Activated CD4-positive, alpha-beta T cell treated with anti-CD3 and anti-CD28 coated beads, Interleukin-2, amount 50 U/mL, for 1 hour (primary cell): ENCODE results near the gene FAM229B.
"Not testable (repeated sequence)": the region's sequence is repeated elsewhere in the genome, so short reads cannot be mapped to it uniquely, and the experiment has no call there.

ENCODE experiments used
- DNase-seq: peaks from one replicate; pipeline ENCODE4 v3.0.0-alpha.2; 2020

Gene FAM229B

GRCh38 chr6:112065426-112065986, 21.9 kb upstream of the FAM229B start:
- DNase-seq: no peak

GRCh38 chr6:112066606-112067005, 20.8 kb upstream of the FAM229B start:
- no peak for DNase-seq

- no peak for DNase-seq
These were observed 5.8 kb upstream of the FAM229B start for GRCh38 chr6:112081569-112081968.

GRCh38 chr6:112085286-112086065, 1.9 kb upstream of the FAM229B start:
- DNase-seq: no peak

- DNase-seq: no peak
These were observed 651 bp upstream of the FAM229B start for GRCh38 chr6:112086744-112087135.

GRCh38 chr6:112087916-112088315, 525 bp downstream of the FAM229B start:
- DNase-seq: no peak

GRCh38 chr6:112096901-112097300, 9.5 kb downstream of the FAM229B start:
- no peak for DNase-seq

- DNase-seq: no peak
These were observed 13.2 kb downstream of the FAM229B start for GRCh38 chr6:112100561-112100960.

GRCh38 chr6:112106026-112106425, 18.6 kb downstream of the FAM229B start:
- not testable (repeated sequence) for DNase-seq

GRCh38 chr6:112106562-112106961, 19.2 kb downstream of the FAM229B start:
- no peak for DNase-seq

- DNase-seq: no peak
These were observed 21.9 kb downstream of the FAM229B start for GRCh38 chr6:112109262-112109661.

- no peak for DNase-seq
These were observed 26.0 kb downstream of the FAM229B start for GRCh38 chr6:112113431-112113830.

- no peak for DNase-seq
These were observed 26.5 kb downstream of the FAM229B start for GRCh38 chr6:112113918-112114317.

GRCh38 chr6:112114577-112115223, 27.3 kb downstream of the FAM229B start:
- DNase-seq: no peak

GRCh38 chr6:112116221-112116620, 28.8 kb downstream of the FAM229B start:
- DNase-seq: no peak

GRCh38 chr6:112117554-112117953, 30.2 kb downstream of the FAM229B start:
- no peak for DNase-seq

GRCh38 chr6:112118034-112118433, 30.6 kb downstream of the FAM229B start:
- DNase-seq: no peak

- no peak for DNase-seq
These were observed 35.4 kb downstream of the FAM229B start for GRCh38 chr6:112122756-112123155.

- no peak for DNase-seq
These were observed 36.6 kb downstream of the FAM229B start for GRCh38 chr6:112123982-112124381.

GRCh38 chr6:112128208-112128607, 40.8 kb downstream of the FAM229B start:
- no peak for DNase-seq

GRCh38 chr6:112130878-112131277, 43.5 kb downstream of the FAM229B start:
- no peak for DNase-seq

GRCh38 chr6:112139052-112139451, 51.7 kb downstream of the FAM229B start:
- no peak for DNase-seq

GRCh38 chr6:112141707-112142106, 54.3 kb downstream of the FAM229B start:
- DNase-seq: no peak
